Measurements from ENCODE around the gene STXBP1. TPM values are rescaled to one million over a fixed set of nuclear protein-coding genes. Genes with fewer than 3 reads are reported as not detected.

STXBP1 gene
- total RNA-seq, 1 donor, result 19.9 TPM

- Histone ChIP-seq H3K4me2 (ENCODE audit: insufficient read depth, low read length) (no peak overlapping the region), H3K9me3 (ENCODE audit: low read depth, low read length) (no peaks in the 10 kb centered on the region), H3K27ac (ENCODE audit: low read depth, low read length) (no peak overlapping the region), H2AFZ (ENCODE audit: low read length) (no peak overlapping the region), H4K20me1 (ENCODE audit: insufficient read depth, low read length) (peaks cover 21% of the 10 kb centered on the region), H3K27me3 (ENCODE audit: insufficient read depth, low read length) (no peaks in the 10 kb centered on the region), H3K4me1 (ENCODE audit: insufficient read depth, low read length) (peaks cover 13% of the 10 kb centered on the region), H3K4me3 (ENCODE audit: insufficient read depth, low read length) (no peak overlapping the region), H3K79me2 (ENCODE audit: insufficient read depth, low read length) (peaks cover 37% of the 10 kb centered on the region), H3K36me3 (ENCODE audit: insufficient read depth, low read length) (no peaks in the 10 kb centered on the region)
- no peak for DNase-seq (ENCODE audit: insufficient read length, low spot score, missing footprints)
- TF ChIP-seq CTCF (IDR thresholded peaks at IDR 0.05; ENCODE audit: extremely low read depth, low read depth, low read length), result no peak
Measured at GRCh38 chr9:127626752-127627493, 14.8 kb downstream of the STXBP1 start.

GRCh38 chr9:127627494-127627855 is 15.4 kb downstream of the STXBP1 start:
- Histone ChIP-seq H3K27ac (ENCODE audit: low read depth, low read length) (no peak overlapping the region), H3K4me3 (ENCODE audit: insufficient read depth, low read length) (no peak overlapping the region), H2AFZ (ENCODE audit: low read length) (no peak overlapping the region), H3K4me2 (ENCODE audit: insufficient read depth, low read length) (no peak overlapping the region), H3K27me3 (ENCODE audit: insufficient read depth, low read length) (no peaks in the 10 kb centered on the region), H4K20me1 (ENCODE audit: insufficient read depth, low read length) (peaks cover 21% of the 10 kb centered on the region), H3K79me2 (ENCODE audit: insufficient read depth, low read length) (peaks cover 35% of the 10 kb centered on the region), H3K9me3 (ENCODE audit: low read depth, low read length) (no peaks in the 10 kb centered on the region), H3K36me3 (ENCODE audit: insufficient read depth, low read length) (no peaks in the 10 kb centered on the region), H3K4me1 (ENCODE audit: insufficient read depth, low read length) (peaks cover 13% of the 10 kb centered on the region)
- DNase-seq (ENCODE audit: insufficient read length, low spot score, missing footprints), result no peak
- no peak for TF ChIP-seq CTCF (IDR thresholded peaks at IDR 0.05; ENCODE audit: extremely low read depth, low read depth, low read length)

GRCh38 chr9:127628758-127629467 is 16.8 kb downstream of the STXBP1 start:
- no peak for TF ChIP-seq CTCF (IDR thresholded peaks at IDR 0.05; ENCODE audit: extremely low read depth, low read depth, low read length)
- peak overlapping the region; percentile 12 for H2AFZ ChIP-seq (ENCODE audit: low read length)
- H3K27ac ChIP-seq (ENCODE audit: low read depth, low read length), result no peak overlapping the region
- peaks cover 25% of the 10 kb centered on the region for H4K20me1 ChIP-seq (ENCODE audit: insufficient read depth, low read length)
- H3K9me3 ChIP-seq (ENCODE audit: low read depth, low read length), result no peaks in the 10 kb centered on the region
- H3K36me3 ChIP-seq (ENCODE audit: insufficient read depth, low read length), result peaks cover 3% of the 10 kb centered on the region
- H3K27me3 ChIP-seq (ENCODE audit: insufficient read depth, low read length), result no peaks in the 10 kb centered on the region
- H3K4me1 ChIP-seq (ENCODE audit: insufficient read depth, low read length), result peaks cover 13% of the 10 kb centered on the region
- no peak overlapping the region for H3K4me3 ChIP-seq (ENCODE audit: insufficient read depth, low read length)
- peaks cover 33% of the 10 kb centered on the region for H3K79me2 ChIP-seq (ENCODE audit: insufficient read depth, low read length)
- no peak overlapping the region for H3K4me2 ChIP-seq (ENCODE audit: insufficient read depth, low read length)
- DNase-seq (ENCODE audit: insufficient read length, low spot score, missing footprints), result no peak

GRCh38 chr9:127629468-127630081 is 17.5 kb downstream of the STXBP1 start:
- no peak overlapping the region for H3K4me2 ChIP-seq (ENCODE audit: insufficient read depth, low read length)
- TF ChIP-seq CTCF (IDR thresholded peaks at IDR 0.05; ENCODE audit: extremely low read depth, low read depth, low read length), result peak; percentile 6
- DNase-seq (ENCODE audit: insufficient read length, low spot score, missing footprints), result peak; percentile 43
- H3K36me3 ChIP-seq (ENCODE audit: insufficient read depth, low read length), result peaks cover 3% of the 10 kb centered on the region
- no peak overlapping the region for H3K27ac ChIP-seq (ENCODE audit: low read depth, low read length)
- H4K20me1 ChIP-seq (ENCODE audit: insufficient read depth, low read length), result peaks cover 28% of the 10 kb centered on the region
- peaks cover 37% of the 10 kb centered on the region for H3K79me2 ChIP-seq (ENCODE audit: insufficient read depth, low read length)
- H3K4me1 ChIP-seq (ENCODE audit: insufficient read depth, low read length), result peaks cover 13% of the 10 kb centered on the region
- no peaks in the 10 kb centered on the region for H3K27me3 ChIP-seq (ENCODE audit: insufficient read depth, low read length)
- no peaks in the 10 kb centered on the region for H3K9me3 ChIP-seq (ENCODE audit: low read depth, low read length)
- H2AFZ ChIP-seq (ENCODE audit: low read length), result no peak overlapping the region
- H3K4me3 ChIP-seq (ENCODE audit: insufficient read depth, low read length), result no peak overlapping the region
